H1 (cell line): Measurements from ENCODE around the gene ARHGAP42. TPM values are rescaled to one million over a fixed set of nuclear protein-coding genes. Genes with fewer than 3 reads are reported as not detected.

Source experiments
- CTCF ChIA-PET: fragments of 300-600 bp; sonication (Branson Sonifier 250); formaldehyde crosslinking; loops from one replicate; lab custom pipeline; 2021; ENCODE audit not compliant: partially characterized antibody; lab: Charles Lee
- POLR2A ChIA-PET: fragments of 300-600 bp; sonication (Branson Sonifier 250); formaldehyde crosslinking; loops from one replicate; lab custom pipeline; 2021; ENCODE audit warnings: inconsistent platforms; ENCODE audit not compliant: partially characterized antibody; lab: Charles Lee
- DNase-seq, 2 experiments: peaks; one replicate each; pipeline versions ENCODE4 v3.0.0 to v3.0.0-alpha.2; 2010 to 2022; ENCODE audit warnings: low spot score in 2 of 2, low read depth in 1 of 2, mixed read lengths in 1 of 2
- FAIRE-seq: peaks from 2 replicates; lab custom pipeline; 2011; peaks lifted over from hg19 to GRCh38; lab: Jason Lieb, UNC
- H2AFZ ChIP-seq: 2 replicates; pipeline ENCODE4 v1.8.1; 2012; ENCODE audit warnings: low read length, inconsistent platforms
- H2AK5ac ChIP-seq: 2 replicates; pipeline ENCODE4 v1.6.1; 2013; ENCODE audit warnings: low read depth, low read length
- H2BK120ac ChIP-seq: replicated peaks from 2 replicates; pipeline ENCODE3; 2013; ENCODE audit warnings: low read depth, low read length, inconsistent platforms
- H2BK12ac ChIP-seq: 2 replicates; pipeline ENCODE4 v1.6.1; 2013; ENCODE audit warnings: low read depth, low read length
- H2BK15ac ChIP-seq: 2 replicates; pipeline ENCODE4 v1.6.1; 2013; ENCODE audit warnings: low read length
- H2BK20ac ChIP-seq: 2 replicates; pipeline ENCODE4 v1.6.1; 2013; ENCODE audit warnings: low read length
- H2BK5ac ChIP-seq: 2 replicates; pipeline ENCODE4 v1.6.1; 2013; ENCODE audit warnings: low read depth, low read length
- H3K14ac ChIP-seq: 2 replicates; pipeline ENCODE4 v1.6.1; 2013; ENCODE audit warnings: inconsistent platforms; ENCODE audit not compliant: insufficient read length
- H3K18ac ChIP-seq: 2 replicates; pipeline ENCODE4 v1.6.1; 2013; ENCODE audit warnings: low read length; ENCODE audit errors: extremely low read depth
- H3K23ac ChIP-seq: 2 replicates; pipeline ENCODE4 v1.6.1; 2013; ENCODE audit warnings: inconsistent platforms; ENCODE audit not compliant: insufficient read length
- H3K23me2 ChIP-seq: 2 replicates; pipeline ENCODE4 v1.6.1; 2013; ENCODE audit warnings: low read depth, low read length
- H3K27ac ChIP-seq: 2 replicates; pipeline ENCODE4 v1.6.1; 2011; ENCODE audit warnings: low read depth, low read length, inconsistent platforms
- H3K27me3 ChIP-seq, 4 experiments: replicated peaks in 1 of 4; 1 replicate in 1 of 4; 2 replicates in 3 of 4; pipeline versions ENCODE4 v1.6.1 to v1.8.1; 2011 to 2013; ENCODE audit warnings: low read length in 3 of 4, mild to moderate bottlenecking in 3 of 4, inconsistent platforms in 2 of 4, mixed read lengths in 2 of 4, moderate library complexity in 1 of 4; ENCODE audit not compliant: control insufficient read depth in 3 of 4, insufficient read depth in 3 of 4; ENCODE audit errors: extremely low read depth in 1 of 4
- H3K36me3 ChIP-seq, 4 experiments: 2 replicates each; pipeline versions ENCODE4 v1.6.1 to v1.8.1; 2011 to 2013; ENCODE audit warnings: mild to moderate bottlenecking in 4 of 4, low read length in 3 of 4, moderate library complexity in 2 of 4, control low read depth in 1 of 4, inconsistent platforms in 1 of 4; ENCODE audit not compliant: insufficient read depth in 4 of 4, control insufficient read depth in 2 of 4
- H3K4ac ChIP-seq: replicated peaks from 2 replicates; pipeline ENCODE3; 2013; ENCODE audit warnings: low read length, low read depth, mixed read lengths, inconsistent platforms; ENCODE audit not compliant: insufficient read length
- H3K4me1 ChIP-seq, 4 experiments: replicated peaks in 1 of 4; 1 replicate in 1 of 4; 2 replicates in 3 of 4; pipeline versions ENCODE4 v1.6.1 to v1.8.1; 2011 to 2013; ENCODE audit warnings: low read length in 3 of 4, inconsistent platforms in 2 of 4, mixed read lengths in 1 of 4; ENCODE audit not compliant: insufficient read depth in 4 of 4, control insufficient read depth in 3 of 4
- H3K4me2 ChIP-seq, 2 experiments: 2 replicates each; pipeline versions ENCODE4 v1.6.1 to v1.8.1; 2011 to 2013; ENCODE audit warnings: low read depth in 2 of 2, low read length in 2 of 2, control low read depth in 1 of 2, inconsistent platforms in 1 of 2, mild to moderate bottlenecking in 1 of 2; ENCODE audit not compliant: insufficient read depth in 1 of 2
- H3K4me3 ChIP-seq, 4 experiments: fragments of 200-600, 300-600 bp in 1 of 4; sonication (generic), shearing (Covaris generic), sonication (Bioruptor Twin) in 1 of 4; 2 replicates each; pipeline versions ENCODE4 v1.5.1 to v1.8.1; 2011 to 2016; ENCODE audit warnings: low read length in 4 of 4, low read depth in 3 of 4, control low read depth in 2 of 4, inconsistent platforms in 2 of 4, mild to moderate bottlenecking in 2 of 4, mixed read lengths in 1 of 4, moderate library complexity in 1 of 4; ENCODE audit not compliant: insufficient read depth in 2 of 4; ENCODE audit errors: extremely low read depth in 1 of 4
- H3K56ac ChIP-seq: replicated peaks from 2 replicates; pipeline ENCODE3; 2013; ENCODE audit warnings: low read depth, mild to moderate bottlenecking, mixed read lengths, low read length, inconsistent platforms; ENCODE audit not compliant: insufficient read length
- H3K79me1 ChIP-seq: 2 replicates; pipeline ENCODE4 v1.6.1; 2013; ENCODE audit warnings: low read depth, low read length, control low read depth
- H3K79me2 ChIP-seq, 2 experiments: 2 replicates each; pipeline versions ENCODE4 v1.6.1 to v1.8.1; 2012 to 2013; ENCODE audit warnings: low read length in 2 of 2, mild to moderate bottlenecking in 2 of 2, inconsistent platforms in 1 of 2; ENCODE audit not compliant: insufficient read depth in 2 of 2, control insufficient read depth in 1 of 2
- H3K9ac ChIP-seq, 4 experiments: replicated peaks in 1 of 4; 1 replicate in 1 of 4; 2 replicates in 3 of 4; pipeline versions ENCODE4 v1.6.1 to v1.8.1; 2011 to 2013; ENCODE audit warnings: low read depth in 3 of 4, low read length in 3 of 4, control low read depth in 2 of 4, mild to moderate bottlenecking in 2 of 4, moderate library complexity in 2 of 4, inconsistent platforms in 1 of 4; ENCODE audit errors: extremely low read depth in 1 of 4
- H3K9me3 ChIP-seq, 2 experiments: 2 replicates each; pipeline versions ENCODE4 v1.6.1 to v1.8.1; 2012 to 2013; ENCODE audit warnings: mild to moderate bottlenecking in 2 of 2, moderate library complexity in 2 of 2, control low read depth in 1 of 2, inconsistent platforms in 1 of 2, low read depth in 1 of 2, low read length in 1 of 2, mixed read lengths in 1 of 2; ENCODE audit not compliant: insufficient read depth in 2 of 2
- H4K20me1 ChIP-seq, 2 experiments: replicated peaks in 1 of 2; 2 replicates each; pipeline versions ENCODE3 to v1.8.1; 2011 to 2013; ENCODE audit warnings: inconsistent platforms in 2 of 2, low read length in 2 of 2, mild to moderate bottlenecking in 1 of 2; ENCODE audit not compliant: insufficient read depth in 2 of 2, control insufficient read depth in 1 of 2
- H4K5ac ChIP-seq: 2 replicates; pipeline ENCODE4 v1.6.1; 2013; ENCODE audit warnings: low read length, low read depth, mixed read lengths, inconsistent platforms; ENCODE audit not compliant: insufficient read length
- H4K8ac ChIP-seq: 2 replicates; pipeline ENCODE4 v1.8.0; 2013; ENCODE audit warnings: mild to moderate bottlenecking, moderate library complexity, low read length, inconsistent platforms; ENCODE audit not compliant: insufficient read depth; ENCODE audit errors: extremely low read depth
- H4K91ac ChIP-seq: replicated peaks from 2 replicates; pipeline ENCODE3; 2013; ENCODE audit warnings: low read length, mixed read lengths, inconsistent platforms; ENCODE audit not compliant: insufficient read length
- CBX5 ChIP-seq: fragments of 300-800, 300-1000 bp; sonication (generic); IDR thresholded peaks from 2 replicates; pipeline ENCODE4 v1.7.1; 2016; ENCODE audit warnings: antibody characterized with exemption, low read length, low read depth
- CBX8 ChIP-seq: fragments of 300-800, 300-1000 bp; sonication (generic); IDR thresholded peaks from 2 replicates; pipeline ENCODE4 v1.7.1; 2016; ENCODE audit warnings: low read depth, low read length, borderline replicate concordance
- HDAC2 ChIP-seq, 2 experiments: fragments of 300-600 bp in 1 of 2; sonication (generic) in 1 of 2; IDR thresholded peaks; 2 replicates each; pipeline ENCODE4 v1.6.1; 2011 to 2012; ENCODE audit warnings: low read depth in 2 of 2, low read length in 2 of 2, mild to moderate bottlenecking in 2 of 2, moderate library complexity in 2 of 2, borderline replicate concordance in 1 of 2, inconsistent platforms in 1 of 2
- JUND ChIP-seq: IDR thresholded peaks from 2 replicates; pipeline ENCODE4 v1.6.1; 2011; ENCODE audit warnings: mild to moderate bottlenecking, improper control_type of control experiment, low read length
- NANOG ChIP-seq: IDR thresholded peaks from 2 replicates; pipeline ENCODE4 v1.6.1; 2011; ENCODE audit warnings: low read length, low read depth, mild to moderate bottlenecking, inconsistent platforms; ENCODE audit not compliant: insufficient read depth, poor library complexity, severe bottlenecking
- POU5F1 ChIP-seq: IDR thresholded peaks from 2 replicates; pipeline ENCODE4 v1.6.1; 2011; ENCODE audit warnings: low read depth, mild to moderate bottlenecking, low read length, moderate library complexity
- RAD21 ChIP-seq, 2 experiments: IDR thresholded peaks in 1 of 2; conservative IDR thresholded peaks in 1 of 2; 2 replicates each; pipeline ENCODE4 v1.6.1; 2011; ENCODE audit warnings: low read depth in 2 of 2, low read length in 2 of 2, improper control_type of control experiment in 1 of 2, inconsistent platforms in 1 of 2, mild to moderate bottlenecking in 1 of 2, moderate library complexity in 1 of 2
- SIRT6 ChIP-seq: IDR thresholded peaks from one replicate; pipeline ENCODE4 v1.7.1; 2012; ENCODE audit warnings: low read length, inconsistent platforms
- SP1 ChIP-seq: IDR thresholded peaks from 2 replicates; pipeline ENCODE4 v1.6.1; 2011; ENCODE audit warnings: low read depth, low read length
- SP4 ChIP-seq: IDR thresholded peaks from 2 replicates; pipeline ENCODE4 v1.6.1; 2012; ENCODE audit warnings: low read length, inconsistent platforms
- TEAD4 ChIP-seq: IDR thresholded peaks from 2 replicates; pipeline ENCODE4 v1.6.1; 2012; ENCODE audit warnings: low read depth, low read length, inconsistent platforms, mixed read lengths
- WGBS, 2 experiments: shearing (Covaris generic) in 1 of 2; methylation state at CpG; one replicate each; pipeline versions ENCODE4 v1.1.6 to v1.1.7; 2013 to 2015; ENCODE audit warnings: low lambda C conversion rate in 2 of 2, mixed read lengths in 2 of 2, inconsistent platforms in 1 of 2, low coverage in 1 of 2, missing lambda C conversion rate in 1 of 2; ENCODE audit not compliant: insufficient replicate concordance in 2 of 2, insufficient coverage in 1 of 2, insufficient read length in 1 of 2; ENCODE audit errors: extremely low coverage in 1 of 2, missing lambda C conversion rate in 1 of 2; 5-methylcytosine and 5-hydroxymethylcytosine counted together
- polyA plus RNA-seq, 7 experiments: library from polyadenylated mRNA; depleted of rRNA in 3 of 7; stranded (reverse) in 5 of 7; unstranded in 2 of 7; fragments of >200 nt in 5 of 7; fragments of 200-250 nt in 2 of 7; gene quantifications; 1 replicate in 5 of 7; 2 replicates in 1 of 7; 4 replicates in 1 of 7; pipeline versions ENCODE4 v1.2.1 to v1.2.3, GENCODE V29; 2011 to 2013; ENCODE audit warnings: missing spikeins in 2 of 7, mixed read lengths in 2 of 7
- total RNA-seq: library from RNA; stranded (reverse); fragmentation: NEBNext Ultra II Directional; extraction: Animal tissue kit (Norgen Biotek cat#: 25700); gene quantifications from 2 replicates; pipeline ENCODE4 v1.2.1, GENCODE V29; 2021
- TF ChIP-seq, protein P1 (sequence below): IDR thresholded peaks from 2 replicates; pipeline ENCODE4 v1.6.1; 2011; ENCODE audit warnings: low read length, improper control_type of control experiment

Gene ARHGAP42
- total and polyA plus RNA-seq, 2 of the 8 experiments (the other 6 are each of a cell fraction or from before 2014, with no cell fraction given), result 22.2 to 33.5 TPM

DNA sequence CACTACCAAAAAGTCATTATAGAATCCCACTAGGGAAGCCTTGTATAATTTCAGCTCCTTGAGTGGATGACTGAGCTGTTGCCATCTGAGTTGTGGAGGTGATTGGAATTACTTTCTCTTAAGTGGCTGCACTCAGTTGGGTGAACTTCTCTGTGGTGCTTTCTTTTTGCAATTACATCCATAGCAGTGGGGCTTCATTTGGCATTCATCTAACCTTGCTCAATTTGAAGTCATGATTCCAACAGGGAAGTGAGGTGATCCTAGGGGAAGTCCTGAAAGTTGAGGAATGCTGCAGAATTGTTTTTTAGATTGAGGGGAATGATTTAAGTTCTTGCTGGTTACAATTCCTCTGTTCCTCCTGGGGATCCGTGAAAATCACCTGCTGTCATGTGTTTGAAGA is 39.6 kb downstream of the ARHGAP42 start:
- no peak overlapping the region for H3K23ac ChIP-seq
- TF ChIP-seq SP1 (0 out of 2 replicates have a peak, but pooled peaks have one; percentile 12), HDAC2 (IDR thresholded peaks at IDR 0.05; ENCODE audit: borderline replicate concordance in 1 of 2, low read depth in 2 of 2, low read length in 2 of 2) (peak in 1 of 2 experiments; percentile 68; a peak in 1 of 4 replicates), CBX8 (no peak), RAD21 (IDR thresholded peaks at IDR 0.05 in 1 of 2, conservative IDR thresholded peaks at IDR 0.05 in 1 of 2; ENCODE audit: low read depth in 2 of 2, low read length in 2 of 2) (no peak), SP4 (no peak), JUND (no peak), POU5F1 (no peak), NANOG (peak; percentile 59), CBX5 (no peak), SIRT6 (no peak), TEAD4 (peak; percentile 30; the same call in 1 of the 2 replicates)
- TF ChIP-seq, protein P1, sequence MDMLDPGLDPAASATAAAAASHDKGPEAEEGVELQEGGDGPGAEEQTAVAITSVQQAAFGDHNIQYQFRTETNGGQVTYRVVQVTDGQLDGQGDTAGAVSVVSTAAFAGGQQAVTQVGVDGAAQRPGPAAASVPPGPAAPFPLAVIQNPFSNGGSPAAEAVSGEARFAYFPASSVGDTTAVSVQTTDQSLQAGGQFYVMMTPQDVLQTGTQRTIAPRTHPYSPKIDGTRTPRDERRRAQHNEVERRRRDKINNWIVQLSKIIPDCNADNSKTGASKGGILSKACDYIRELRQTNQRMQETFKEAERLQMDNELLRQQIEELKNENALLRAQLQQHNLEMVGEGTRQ, result no peak

More for the DNA sequence above, 39.6 kb downstream of the ARHGAP42 start:
- no peaks in the 10 kb centered on the region for H3K23me2 ChIP-seq
- no peak overlapping the region for H2BK120ac ChIP-seq
- no peak overlapping the region for H3K14ac ChIP-seq
- H3K27ac ChIP-seq, result no peak overlapping the region
- no peak overlapping the region for H2BK5ac ChIP-seq
- no peak overlapping the region for H2BK15ac ChIP-seq
- no peak overlapping the region for H3K9ac ChIP-seq
- peaks cover 0 to 68% of the 10 kb centered on the region in 2 experiments; a peak in 3 of 4 replicates for H3K79me2 ChIP-seq
- H4K5ac ChIP-seq, result no peak overlapping the region
- no peaks in the 10 kb centered on the region for H3K27me3 ChIP-seq
- peak overlapping the region in 1 of 4 experiments; percentile 10; a peak in 1 of 8 replicates for H3K4me3 ChIP-seq
- WGBS, 2 experiments, result 6% methylated on average over 1 of the region's 1 CpG; no CpG with 5 or more reads in 1 of the 2 experiments
- no peak overlapping the region for H3K18ac ChIP-seq
- no peaks in the 10 kb centered on the region for H3K36me3 ChIP-seq
- DNase-seq (peak in 1 of 2 experiments; percentile 21), FAIRE-seq (peak; percentile 94)
- H3K56ac ChIP-seq, result no peak overlapping the region
- H4K91ac ChIP-seq, result no peak overlapping the region
- H3K9me3 ChIP-seq, result no peaks in the 10 kb centered on the region
- no peak overlapping the region for H3K4ac ChIP-seq
- H4K8ac ChIP-seq, result no peak overlapping the region
- ChIA-PET CTCF (interaction anchor here (0.6 to 2.3 kb wide), 10 partner anchors 9 to 128 kb away, joined by 3 to 12 read pairs (median 4); no protein-coding TSS in a partner anchor), POLR2A (interaction anchor here (1.0 to 2.0 kb wide), 3 partner anchors 12 to 40 kb away, joined by 3 to 7 read pairs (median 3); no protein-coding TSS in a partner anchor)
- no peaks in the 10 kb centered on the region; the same call in 1 of the 2 replicates for H3K79me1 ChIP-seq
- H2BK12ac ChIP-seq, result no peak overlapping the region
- H2AFZ ChIP-seq, result no peak overlapping the region
- H3K4me2 ChIP-seq, result no peak overlapping the region; a peak in 1 of 4 replicates
- no peaks in the 10 kb centered on the region for H4K20me1 ChIP-seq
- H3K4me1 ChIP-seq, result peaks cover 10 to 16% (median 13%) of the 10 kb centered on the region in 4 experiments; a peak in 6 of 7 replicates
- no peak overlapping the region for H2BK20ac ChIP-seq
- H2AK5ac ChIP-seq, result no peak overlapping the region
